Mesenteric fat pad (tissue), 1 donor: ENCODE measurements around the gene PRKAG2. TPM values are rescaled to one million over a fixed set of nuclear protein-coding genes. Genes with fewer than 3 reads are reported as not detected.
"Not testable (repeated sequence)": the region's sequence is repeated elsewhere in the genome, so short reads cannot be mapped to it uniquely, and the experiment has no call there.

Experiments used
- DNase-seq: peaks from one replicate; pipeline ENCODE4 v3.0.0-alpha.2; 2020; ENCODE audit warnings: low spot score
- total RNA-seq: library from RNA; stranded (reverse); fragmentation: NEBNext Ultra II Directional; extraction: Animal tissue kit (Norgen Biotek cat#: 25700); gene quantifications from one replicate; pipeline ENCODE4 v1.2.1, GENCODE V29; 2021
- donor health status: DM: yes; HTN: yes; CAD: no.

Gene PRKAG2
- total RNA-seq, 1 donor from 2014 or later = 61.2 TPM

DNA sequence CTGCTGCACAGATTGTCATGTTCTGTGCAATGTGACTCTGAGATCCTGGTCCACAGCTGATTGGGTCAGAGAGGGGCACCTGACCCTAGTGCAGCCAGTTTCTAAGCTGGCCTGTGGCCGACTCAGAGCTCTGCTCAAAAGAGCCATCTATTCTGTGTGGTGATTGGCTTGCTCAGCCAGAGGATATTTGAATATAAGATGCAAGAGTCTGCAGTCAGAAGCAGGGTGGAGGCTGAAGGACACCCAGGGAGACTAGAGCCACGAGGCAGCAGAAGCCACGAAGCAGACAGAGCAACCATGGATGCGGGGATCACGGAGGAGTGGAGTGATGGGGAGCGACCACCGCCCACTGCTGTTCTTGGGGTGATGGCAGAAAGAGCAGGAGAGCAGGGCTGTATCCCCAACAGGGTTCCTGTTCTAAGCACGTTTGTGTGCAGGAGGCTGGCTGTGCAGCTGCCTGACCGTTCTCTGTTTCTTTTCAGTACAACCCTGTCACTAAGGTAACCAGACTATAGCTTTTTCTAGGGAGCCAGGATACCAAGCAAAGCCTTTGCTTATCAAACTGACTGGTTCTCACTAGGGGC is 337.7 kb downstream of the PRKAG2 start:
- no peak for DNase-seq

DNA sequence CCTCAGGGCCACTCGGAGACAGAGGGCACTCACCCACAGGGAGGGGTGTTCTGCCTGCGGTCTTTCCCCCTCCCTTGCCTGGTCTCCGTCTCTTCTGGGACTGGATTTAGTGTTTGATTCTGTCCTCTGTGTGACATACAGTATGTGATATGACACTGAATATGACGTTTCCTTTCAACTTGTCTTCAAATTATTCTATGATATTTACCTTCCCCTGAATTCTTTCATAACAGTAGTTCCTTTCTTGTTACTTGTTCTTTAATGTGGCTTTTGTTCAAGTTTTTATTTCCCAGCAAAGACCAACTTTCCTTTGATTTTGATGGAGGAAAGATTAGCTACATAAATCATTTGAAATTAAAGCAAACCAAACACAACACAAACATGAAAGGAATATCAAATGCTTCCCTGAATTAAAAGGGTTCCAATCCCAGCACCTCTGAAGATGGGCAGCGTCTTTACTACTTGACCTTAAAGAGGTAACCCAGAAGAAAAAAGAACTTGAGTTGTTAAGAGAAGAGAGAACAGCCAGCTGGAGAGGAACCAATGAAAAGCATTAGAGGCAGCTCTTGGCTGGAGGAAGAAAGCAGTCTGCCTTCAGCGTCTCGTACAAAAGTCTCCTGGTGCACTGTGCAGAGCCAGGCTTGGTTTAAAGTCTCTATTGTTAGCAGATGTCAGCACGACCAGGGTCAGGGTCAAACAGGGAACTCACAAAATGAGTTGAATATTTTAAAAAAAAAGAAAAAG is 338.9 kb downstream of the PRKAG2 start:
- no peak for DNase-seq

DNA sequence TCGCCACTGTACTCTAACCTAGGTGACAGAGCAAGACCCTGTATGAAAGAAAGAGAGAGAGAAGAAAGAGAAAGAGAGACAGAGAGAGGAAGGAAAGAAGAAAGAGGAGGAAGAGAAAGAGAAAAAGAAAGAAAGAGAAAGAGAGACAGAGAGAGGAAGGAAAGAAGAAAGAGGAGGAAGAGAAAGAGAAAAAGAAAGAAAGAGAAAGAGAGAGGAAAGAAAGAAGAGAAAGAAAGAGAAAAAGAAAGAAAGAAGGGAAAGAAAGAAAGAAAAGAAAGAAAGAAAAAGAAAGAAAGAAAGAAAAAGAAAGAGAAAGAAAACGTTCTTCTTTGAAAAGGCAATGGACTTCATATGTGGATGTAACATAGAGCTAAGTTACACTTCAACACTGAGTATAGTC is 340.7 kb downstream of the PRKAG2 start:
- not testable (repeated sequence) for DNase-seq

DNA sequence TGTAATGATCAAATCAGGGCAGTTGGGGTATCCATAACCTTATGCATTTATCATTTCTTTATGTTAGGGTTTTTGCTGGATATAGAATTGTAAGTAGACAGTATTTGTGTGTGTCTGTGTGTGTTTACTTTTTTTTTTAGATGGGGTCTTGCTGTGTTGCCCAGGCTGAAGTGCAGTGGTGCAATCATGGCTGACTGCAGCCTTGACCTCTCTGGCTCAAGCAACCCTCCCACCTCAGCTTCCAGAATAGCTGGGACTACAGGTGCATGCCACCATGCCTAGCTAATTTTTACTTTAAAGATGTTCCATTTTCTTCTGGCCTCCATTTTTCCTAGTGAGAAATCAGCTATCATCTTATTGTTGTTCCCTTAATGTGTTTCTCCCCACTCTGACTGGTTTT is 347.1 kb downstream of the PRKAG2 start:
- no peak for DNase-seq

DNA sequence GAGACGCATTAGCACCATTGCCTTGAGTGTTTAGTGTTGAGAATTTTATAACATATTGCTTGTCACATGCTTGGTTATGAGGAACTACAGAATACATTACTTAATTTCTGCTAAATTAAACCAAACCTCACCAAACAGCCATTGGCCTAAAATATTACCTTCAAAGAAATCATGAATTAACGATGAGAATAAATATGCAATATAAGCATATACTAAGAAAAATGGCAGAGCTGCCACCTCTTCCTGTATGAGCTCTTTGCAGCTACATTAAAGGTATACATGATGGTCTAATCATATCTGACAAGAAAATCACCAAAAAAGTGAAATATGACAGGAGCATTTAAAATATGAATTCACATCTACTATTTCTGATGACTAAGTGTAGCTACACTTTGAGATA is 352.1 kb downstream of the PRKAG2 start:
- no peak for DNase-seq

DNA sequence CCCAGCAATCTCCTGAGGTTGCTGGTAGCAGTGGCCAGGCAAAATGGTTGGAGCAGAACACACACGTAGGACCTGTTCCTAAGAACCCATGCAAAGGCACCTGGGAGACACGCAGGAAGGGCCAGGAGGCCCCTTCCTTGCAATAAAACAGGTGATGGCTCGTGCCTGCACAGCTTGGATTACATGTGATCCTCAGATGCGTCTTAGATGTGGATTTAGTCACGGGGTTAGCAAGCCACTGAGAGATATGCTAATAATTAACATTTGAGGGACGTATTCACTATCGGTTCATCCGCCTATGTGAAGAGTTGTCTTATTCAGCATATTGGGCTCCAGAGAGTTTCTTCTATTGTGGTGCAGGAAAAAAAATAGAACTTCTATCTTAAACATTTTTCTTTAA is 352.6 kb downstream of the PRKAG2 start:
- DNase-seq = no peak

DNA sequence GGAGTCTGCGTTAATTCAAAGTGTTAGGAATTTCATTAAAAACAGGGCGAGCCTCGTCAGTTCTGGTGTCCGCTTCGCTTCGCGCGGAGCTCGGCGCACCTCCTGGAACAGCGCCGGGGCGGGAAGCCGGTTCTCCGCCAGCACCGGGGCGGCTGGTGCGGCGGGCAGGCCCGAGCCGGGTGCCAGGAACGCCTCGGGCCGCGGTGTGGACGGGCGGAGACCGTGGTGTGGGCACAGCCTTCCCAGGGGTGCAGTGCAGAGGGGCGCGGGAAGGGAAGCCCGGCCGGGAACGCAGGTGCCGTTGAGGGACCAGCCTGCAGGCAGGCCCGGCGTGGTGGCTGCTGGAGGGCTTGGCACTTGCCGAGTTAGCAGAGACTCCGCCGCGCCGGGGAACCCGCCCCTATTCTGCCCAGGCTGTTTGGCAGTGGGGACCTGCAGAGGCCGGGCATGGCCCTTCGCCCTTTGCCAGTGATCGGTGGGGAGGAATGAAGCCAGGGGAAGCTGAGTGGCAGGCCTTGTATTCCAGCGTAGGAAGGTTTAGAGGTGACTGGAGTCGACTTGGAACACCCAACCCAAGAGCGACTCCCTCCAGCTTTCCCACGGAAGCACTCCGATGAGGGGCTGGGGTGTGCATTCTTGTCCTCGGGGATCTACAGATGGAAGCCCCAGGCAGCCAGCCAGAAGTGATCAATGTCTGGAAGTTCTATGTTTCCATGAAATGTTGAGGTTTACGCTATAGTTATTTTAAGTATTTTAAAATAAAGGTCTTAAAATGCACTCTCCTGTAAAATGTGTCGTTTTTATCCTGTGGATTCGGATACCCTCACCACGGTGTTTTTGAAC is 356.3 kb downstream of the PRKAG2 start:
- DNase-seq = peak; percentile 92

DNA sequence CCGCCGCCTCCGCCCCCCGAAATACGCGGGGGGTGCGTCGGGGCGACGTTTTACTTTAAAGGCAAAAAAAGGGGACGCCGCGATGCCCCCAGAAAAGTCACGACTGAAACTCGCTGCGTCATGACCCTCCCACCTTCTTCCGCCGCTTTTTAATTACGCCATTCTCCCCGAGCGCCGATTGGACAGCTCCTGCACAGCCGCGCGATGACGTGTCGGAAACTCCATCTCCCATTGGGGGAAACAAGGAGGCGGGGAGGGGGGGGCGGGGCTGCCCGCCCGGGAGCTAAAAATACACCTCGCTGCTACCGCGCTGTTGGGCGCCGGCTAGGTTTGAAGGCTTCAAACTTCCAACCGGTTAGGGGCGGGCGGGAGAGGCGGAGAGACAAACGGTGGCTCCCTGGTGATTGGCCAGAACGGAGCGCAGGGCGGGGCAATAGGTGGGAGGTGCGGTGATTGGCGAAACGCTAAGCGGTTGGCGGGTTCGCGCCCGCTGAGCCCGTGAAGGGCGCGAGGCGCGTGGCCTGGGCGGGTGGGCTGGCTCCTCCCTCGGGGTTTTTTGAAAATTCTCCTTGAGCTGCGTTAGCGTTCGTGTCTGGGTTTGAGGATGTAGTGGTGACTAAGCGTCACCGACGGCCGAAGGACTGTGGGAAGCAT is 357.0 kb downstream of the PRKAG2 start, which contains the start of gene RHEB:
TSS of gene RHEB (minus strand) at position 131 of the 654 bp plus-strand sequence. CDS start 384 bp downstream, outside the sequence.
- DNase-seq = peak; percentile 99

DNA sequence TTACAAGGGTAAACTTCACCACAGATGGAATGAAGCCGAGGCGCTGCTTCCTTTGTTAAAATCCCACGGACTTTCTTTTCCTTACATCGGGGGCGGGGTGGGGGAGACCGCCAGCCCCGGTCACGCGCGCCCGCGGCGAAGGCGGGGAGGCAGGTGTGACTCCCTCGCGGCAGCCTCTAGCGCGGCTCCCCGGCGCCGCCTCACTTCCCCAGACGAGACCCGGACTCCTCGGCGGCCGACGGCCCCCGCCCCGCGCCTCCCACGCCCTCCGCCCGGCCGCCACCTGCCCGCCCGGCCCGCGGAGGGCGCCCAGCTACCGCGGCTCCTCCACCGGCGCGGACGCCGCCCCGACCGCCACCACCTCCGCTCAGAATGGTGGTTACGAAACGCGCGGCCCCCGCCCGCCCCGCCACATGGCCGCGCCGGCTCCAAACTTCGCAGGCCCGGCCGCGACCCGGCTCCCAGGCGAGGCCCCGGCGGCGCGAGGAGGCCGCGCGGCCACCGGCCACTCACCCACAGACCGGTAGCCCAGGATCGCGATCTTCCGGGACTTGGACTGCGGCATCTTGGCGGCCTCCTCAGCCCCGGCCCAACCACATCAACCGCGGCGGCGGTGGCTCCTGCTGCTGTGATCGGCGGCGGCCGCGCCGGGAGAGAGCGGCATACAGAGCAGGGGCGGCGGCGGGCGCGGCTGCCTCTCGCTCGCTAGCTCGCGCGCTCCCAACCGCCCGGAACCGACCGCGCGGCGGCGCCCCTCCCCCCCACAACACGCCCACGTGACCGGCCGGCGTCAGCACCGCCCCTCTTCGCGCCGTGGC is 357.8 kb downstream of the PRKAG2 start:
- DNase-seq = not testable (repeated sequence)

DNA sequence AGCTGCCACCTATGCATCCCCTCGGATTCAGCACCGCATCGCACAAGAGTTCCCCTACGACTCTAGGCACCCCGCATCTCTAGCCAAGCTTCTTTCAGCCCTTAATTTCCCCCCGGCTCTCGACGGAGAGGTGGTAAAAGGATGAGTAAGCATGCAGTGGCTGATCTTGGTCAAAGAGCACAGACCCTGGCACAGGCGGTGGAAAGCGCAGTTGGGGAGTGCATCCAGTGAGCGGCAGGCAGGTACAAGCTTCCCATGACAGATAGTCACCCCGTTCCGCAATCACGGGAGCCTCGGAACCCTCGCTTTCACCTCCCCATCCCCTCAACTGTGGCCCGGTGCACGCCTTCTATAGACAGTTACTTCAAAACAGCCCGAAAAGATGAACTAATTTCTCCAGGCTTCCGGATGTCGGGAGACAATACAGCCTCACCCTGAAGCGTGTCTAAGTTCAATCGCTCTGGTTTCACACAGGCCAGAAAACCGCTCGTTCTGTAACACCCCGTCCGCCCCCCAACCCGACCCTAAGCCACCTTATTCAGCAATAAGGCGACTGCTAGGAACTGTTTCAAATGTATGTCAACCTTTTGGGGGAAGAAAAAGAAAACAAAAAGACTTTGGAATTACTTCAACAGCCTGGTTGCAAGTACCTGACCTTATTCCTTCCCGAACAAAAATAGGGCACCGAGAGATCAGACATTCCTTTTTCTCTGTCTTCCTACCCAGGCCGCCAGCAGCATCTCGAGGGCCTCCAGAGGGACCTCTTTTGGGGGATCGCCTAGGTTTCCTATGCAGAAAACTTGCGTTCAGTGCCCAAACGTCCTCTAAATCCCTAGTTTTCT is 358.6 kb downstream of the PRKAG2 start:
- no peak for DNase-seq

DNA sequence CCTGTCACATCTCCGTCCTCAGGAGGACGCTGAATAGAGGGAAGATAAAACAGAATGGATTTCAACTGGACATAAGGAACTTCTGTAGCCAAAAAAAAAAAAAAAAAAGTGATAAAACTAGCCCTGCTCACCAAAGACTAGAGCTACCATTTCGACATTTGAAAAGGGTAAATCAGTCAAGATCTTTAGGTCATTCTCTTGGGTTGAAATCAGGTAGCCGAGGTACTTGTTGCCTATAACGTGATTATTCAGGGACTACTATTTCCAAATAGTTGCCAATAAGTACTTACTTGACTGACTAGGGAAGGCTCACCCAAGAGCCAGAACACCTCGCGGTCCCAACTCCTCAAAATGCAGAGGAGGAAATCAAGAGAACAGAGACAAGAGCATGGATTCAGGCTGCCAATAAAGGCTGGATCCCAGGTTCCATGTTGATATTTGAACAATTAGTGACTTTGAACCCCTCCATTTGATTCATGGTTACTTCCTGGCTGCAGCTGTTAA is 359.3 kb downstream of the PRKAG2 start:
- DNase-seq = no peak

DNA sequence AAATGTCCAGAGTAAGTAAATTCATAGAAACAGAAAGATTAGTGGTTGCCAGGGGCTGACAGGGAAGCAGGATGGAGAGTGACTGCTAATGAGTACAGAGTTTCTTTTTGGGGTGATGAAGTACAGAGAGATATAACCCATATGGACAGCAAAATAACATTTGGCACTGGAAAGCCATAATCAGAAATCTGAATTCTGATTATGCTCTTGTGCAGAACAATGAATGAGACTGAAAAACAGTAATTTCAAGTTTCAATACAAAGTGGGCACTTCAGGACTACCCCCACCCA is 361.7 kb downstream of the PRKAG2 start:
- DNase-seq = no peak

DNA sequence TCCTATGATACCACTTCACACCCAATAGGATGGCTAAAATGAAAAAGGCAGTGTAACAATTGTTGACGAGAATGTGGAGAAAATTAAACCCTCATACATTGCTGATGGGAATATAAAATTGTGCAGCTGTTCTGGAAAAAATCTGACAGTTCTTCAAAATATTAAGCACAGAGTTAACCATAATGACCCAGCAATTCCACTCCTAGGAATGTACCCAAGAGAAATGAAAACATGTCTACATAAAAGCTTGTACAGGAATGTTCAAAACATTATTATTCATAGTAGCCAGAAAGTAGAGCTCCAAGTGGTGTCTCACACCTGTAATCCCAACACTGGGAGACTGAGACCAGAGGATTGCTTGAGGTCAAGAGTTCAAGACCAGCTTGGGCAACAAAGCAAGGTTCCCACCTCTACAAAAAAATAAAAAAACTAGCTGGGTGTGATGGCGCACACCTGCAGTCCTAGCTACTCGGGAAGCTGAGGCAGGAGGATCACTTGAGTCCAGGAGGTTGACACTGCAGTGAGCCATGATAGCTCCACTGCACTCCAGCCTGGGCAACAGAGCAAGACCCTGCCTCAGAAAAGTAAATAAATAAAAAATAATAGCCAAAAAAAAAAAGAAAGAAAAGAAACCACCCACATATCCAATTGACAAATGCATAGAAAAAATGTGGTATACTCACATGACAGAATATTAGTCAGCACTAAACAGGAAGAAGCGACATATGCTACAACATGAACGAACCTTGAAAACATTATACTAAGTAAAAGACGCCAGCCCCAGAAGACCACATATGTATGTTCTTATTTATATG is 362.2 kb downstream of the PRKAG2 start:
- no peak for DNase-seq

DNA sequence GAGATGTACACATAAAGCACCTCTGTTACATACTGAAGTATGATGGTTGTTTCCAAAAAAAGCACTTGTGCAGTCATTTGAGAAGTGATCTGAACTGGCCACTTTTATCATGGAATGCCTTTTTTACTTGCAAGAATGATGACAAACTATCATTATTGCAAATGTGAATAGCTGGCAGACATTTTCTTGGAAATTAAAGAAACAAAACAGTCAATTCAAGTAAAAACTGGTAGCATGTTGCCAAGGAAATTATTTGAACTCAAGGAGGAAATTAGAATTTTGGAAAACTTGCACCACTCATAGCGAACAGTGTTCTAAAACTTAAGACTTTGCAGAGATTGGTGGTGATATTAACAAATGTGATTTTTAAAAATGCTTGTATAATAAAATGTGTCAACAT is 363.8 kb downstream of the PRKAG2 start:
- no peak for DNase-seq

DNA sequence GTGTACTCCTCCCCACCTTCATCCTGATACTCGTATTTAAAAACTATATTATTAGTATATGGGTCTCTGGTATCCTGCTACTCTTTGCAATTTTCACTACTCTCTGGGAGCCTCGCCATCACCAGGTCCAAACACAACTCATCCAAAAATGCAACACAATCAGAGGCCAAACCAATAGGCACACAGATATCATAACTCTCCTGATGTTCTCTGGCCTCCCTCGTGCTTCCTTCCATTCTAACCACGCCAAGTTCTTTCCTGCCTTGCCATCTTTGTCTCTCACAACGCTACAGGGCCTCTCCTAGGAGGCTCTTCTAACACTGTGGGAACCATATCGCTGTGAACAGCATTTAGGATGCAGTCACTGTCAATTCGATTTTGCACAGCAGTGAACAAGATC is 364.6 kb downstream of the PRKAG2 start:
- no peak for DNase-seq

DNA sequence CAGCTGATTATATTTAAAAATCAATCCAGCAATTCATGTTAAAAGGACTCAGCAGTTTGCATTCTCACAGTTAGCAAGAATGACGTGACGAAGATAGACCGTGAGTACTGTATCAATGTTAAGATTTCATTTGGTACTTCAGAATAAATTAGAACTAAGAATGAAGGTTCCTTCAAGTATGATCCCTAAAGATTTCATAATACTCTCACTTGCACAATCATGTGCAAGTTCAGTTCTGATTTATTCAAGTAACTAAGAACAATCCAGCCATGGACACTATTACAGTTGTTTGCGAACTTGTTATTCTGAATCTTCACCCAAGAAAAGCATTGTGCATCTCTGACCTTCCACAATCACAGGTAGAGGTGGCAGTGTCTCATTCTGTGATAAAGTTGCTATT is 365.0 kb downstream of the PRKAG2 start:
- no peak for DNase-seq

DNA sequence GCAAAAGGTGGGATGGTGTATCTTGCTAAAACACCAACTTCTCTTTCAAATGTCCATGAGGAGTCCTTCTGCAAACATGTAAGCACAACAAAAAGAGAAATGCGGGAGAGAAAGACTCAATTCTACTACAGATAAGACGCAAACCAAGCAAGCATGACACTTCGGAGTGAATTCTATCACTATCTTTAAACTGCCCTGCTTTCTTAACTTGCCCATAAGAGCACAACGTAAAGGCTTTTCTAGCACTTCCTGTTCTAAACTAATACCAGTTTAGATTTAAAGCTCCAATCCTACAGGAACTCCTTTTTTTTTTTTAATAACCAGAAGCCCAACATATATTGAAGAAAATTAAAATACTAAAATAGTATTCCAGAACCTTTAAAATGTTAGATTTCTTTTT is 365.6 kb downstream of the PRKAG2 start:
- no peak for DNase-seq

DNA sequence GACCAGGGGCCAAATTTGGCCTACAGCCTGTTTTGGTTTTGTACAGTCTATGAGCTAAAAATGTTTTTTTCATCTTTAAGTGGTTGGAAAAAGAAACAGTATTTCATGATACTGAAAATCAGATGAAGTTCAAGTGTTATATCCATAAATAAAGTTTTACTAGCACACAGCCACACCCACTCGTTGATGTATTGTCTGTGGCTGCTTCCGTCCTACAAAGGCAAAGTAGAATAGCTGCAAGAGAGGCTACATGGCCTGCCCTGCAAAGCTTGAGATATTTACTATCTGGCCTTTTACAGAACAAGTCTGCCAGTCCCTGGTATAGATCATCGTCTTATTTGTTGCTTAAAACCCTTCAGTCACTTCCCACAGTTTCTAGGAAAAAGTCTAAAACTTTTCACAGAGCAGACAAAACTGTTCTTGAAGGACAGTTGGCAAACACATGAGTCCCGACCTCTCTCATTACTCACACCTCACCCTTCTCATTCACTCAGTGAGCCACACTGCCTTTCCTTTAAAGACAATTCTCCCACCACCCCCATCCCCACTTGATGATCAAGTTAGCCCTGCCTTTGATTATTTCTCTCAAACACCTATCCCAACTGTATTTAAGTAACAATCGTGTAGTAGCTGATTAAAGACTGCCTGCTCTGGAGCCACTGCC is 367.1 kb downstream of the PRKAG2 start:
- DNase-seq = no peak
